Heart left ventricle (tissue), 13 donors: Measurements from ENCODE around the gene GALNT10.

Source experiments
- POLR2A ChIP-seq, 2 donors: fragments of 450-650 bp; IDR thresholded peaks; one replicate each; pipeline ENCODE4 v1.6.1; 2017; ENCODE audit warnings: antibody characterized with exemption in 2 of 2, mild to moderate bottlenecking in 2 of 2, moderate library complexity in 2 of 2
- TF ChIP-seq, protein P1 (sequence below), 12 donors: fragments of 200-600 bp; sonication (generic) in 4 of 12; IDR thresholded peaks; one replicate each; pipeline versions ENCODE4 v1.5.0 to v1.8.0; 2018 to 2022; ENCODE audit warnings: antibody characterized with exemption in 12 of 12, mild to moderate bottlenecking in 5 of 12
- donor health status: ischemic (EF 13 %, LVEDD 7.1; RV severe dilation, severe dysfunction).
- donor health status: DM: no; HTN: yes; CAD: no.
- donor health status: DM: no; HTN: no; CAD: no.
- donor health status: ischemic (EF 25% LVEDD 6.9; RV normal size, moderate dysfunction).
- donor health status: ischemic (EF 25% LVEDD 5.7; RV mildly dilated, moderate dysfunction).
- donor health status: ischemic (EF 35%, LVEDD 5.7; RV mildly dilated, moderate dysfunction).
- donor health status: nonischemic (EF 11% LVEDD 7.7; RV severe dilation, severe dysfunction).
- donor health status: DM: yes; HTN: yes; CAD: no.
- donor health status: PGD.
- donor health status: ischemic (EF 29% LVEDD 5.4; RV normal size, mild dysfunction).
- donor health status: nonischemic (EF 23%, LVEDD 6.1; RV moderate dilation, normal function).

GRCh38 chr5:154311362-154311761, 120.8 kb downstream of the GALNT10 start:
- TF ChIP-seq, protein P1, sequence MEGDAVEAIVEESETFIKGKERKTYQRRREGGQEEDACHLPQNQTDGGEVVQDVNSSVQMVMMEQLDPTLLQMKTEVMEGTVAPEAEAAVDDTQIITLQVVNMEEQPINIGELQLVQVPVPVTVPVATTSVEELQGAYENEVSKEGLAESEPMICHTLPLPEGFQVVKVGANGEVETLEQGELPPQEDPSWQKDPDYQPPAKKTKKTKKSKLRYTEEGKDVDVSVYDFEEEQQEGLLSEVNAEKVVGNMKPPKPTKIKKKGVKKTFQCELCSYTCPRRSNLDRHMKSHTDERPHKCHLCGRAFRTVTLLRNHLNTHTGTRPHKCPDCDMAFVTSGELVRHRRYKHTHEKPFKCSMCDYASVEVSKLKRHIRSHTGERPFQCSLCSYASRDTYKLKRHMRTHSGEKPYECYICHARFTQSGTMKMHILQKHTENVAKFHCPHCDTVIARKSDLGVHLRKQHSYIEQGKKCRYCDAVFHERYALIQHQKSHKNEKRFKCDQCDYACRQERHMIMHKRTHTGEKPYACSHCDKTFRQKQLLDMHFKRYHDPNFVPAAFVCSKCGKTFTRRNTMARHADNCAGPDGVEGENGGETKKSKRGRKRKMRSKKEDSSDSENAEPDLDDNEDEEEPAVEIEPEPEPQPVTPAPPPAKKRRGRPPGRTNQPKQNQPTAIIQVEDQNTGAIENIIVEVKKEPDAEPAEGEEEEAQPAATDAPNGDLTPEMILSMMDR (IDR thresholded peaks at IDR 0.05): no peak
- no peak for TF ChIP-seq POLR2A (IDR thresholded peaks at IDR 0.05)
